Brain microvascular endothelial cell (primary cell): ENCODE measurements around the gene MAPKBP1.
A peak's percentile ranks its signal among the peaks of the same experiment; 100 is the strongest.

ENCODE experiments used
- DNase-seq: peaks from one replicate; pipeline ENCODE4 v3.0.0-alpha.2; 2020
- H3K27ac ChIP-seq: fragments of 250-450 bp; sonication (Bioruptor Pico); 2 replicates; pipeline ENCODE4 v1.5.1; 2020; ENCODE audit warnings: mild to moderate bottlenecking, moderate library complexity
- H3K27me3 ChIP-seq: fragments of 250-450 bp; sonication (Bioruptor Pico); replicated peaks from 2 replicates; pipeline ENCODE4 v1.5.1; 2020; ENCODE audit warnings: mild to moderate bottlenecking
- H3K36me3 ChIP-seq: fragments of 250-450 bp; sonication (Bioruptor Pico); replicated peaks from 2 replicates; pipeline ENCODE4 v1.5.1; 2020; ENCODE audit warnings: mild to moderate bottlenecking
- H3K4me3 ChIP-seq: 2 replicates; pipeline ENCODE4 v1.5.1; 2011; ENCODE audit warnings: low read depth, mild to moderate bottlenecking, control low read depth, low read length, moderate library complexity
- CTCF ChIP-seq: IDR thresholded peaks from 2 replicates; pipeline ENCODE4 v1.5.1; 2011; ENCODE audit warnings: low read depth, mild to moderate bottlenecking, moderate library complexity, low read length, control low read depth, inconsistent platforms; ENCODE audit errors: missing control alignments
- in situ Hi-C: cut with HindIII; loops from 2 replicates; pipeline ENCODE4 v1.10.0; 2017; ENCODE audit warnings: low sequenced_read_pairs, low pct_ligation_motif_present

The MAPKBP1 gene

GRCh38 chr15:41860049-41860828, 86.0 kb downstream of the MAPKBP1 start:
- in situ Hi-C loops, result no loop called here
- TF ChIP-seq CTCF, result peak; percentile 35

GRCh38 chr15:41861736-41862356, 87.6 kb downstream of the MAPKBP1 start:
- in situ Hi-C loops, result no loop called here
- Histone ChIP-seq H3K27ac (no peak overlapping the region), H3K27me3 (no peaks in the 10 kb centered on the region), H3K36me3 (no peaks in the 10 kb centered on the region), H3K4me3 (no peak overlapping the region)
- no peak for TF ChIP-seq CTCF
- DNase-seq, result no peak

More at GRCh38 chr15:41860049-41860828, 86.0 kb downstream of the MAPKBP1 start:
- no peak for DNase-seq
- Histone ChIP-seq H3K27me3 (no peaks in the 10 kb centered on the region), H3K27ac (no peak overlapping the region), H3K36me3 (no peaks in the 10 kb centered on the region), H3K4me3 (no peak overlapping the region)

GRCh38 chr15:41862515-41863116, 88.3 kb downstream of the MAPKBP1 start:
- no peaks in the 10 kb centered on the region for H3K36me3 ChIP-seq
- H3K27me3 ChIP-seq, result no peaks in the 10 kb centered on the region
- in situ Hi-C loops, result no loop called here
- DNase-seq, result no peak
- no peak overlapping the region for H3K4me3 ChIP-seq
- no peak for TF ChIP-seq CTCF
- H3K27ac ChIP-seq, result no peak overlapping the region

- in situ Hi-C loops, result no loop called here
- no peak overlapping the region for H3K27ac ChIP-seq
- no peaks in the 10 kb centered on the region for H3K27me3 ChIP-seq
- DNase-seq, result no peak
- H3K36me3 ChIP-seq, result no peaks in the 10 kb centered on the region
- TF ChIP-seq CTCF, result no peak
- no peak overlapping the region for H3K4me3 ChIP-seq
Measured at GRCh38 chr15:41865490-41866055, 91.3 kb downstream of the MAPKBP1 start.

GRCh38 chr15:41866263-41866703, 92.0 kb downstream of the MAPKBP1 start:
- no peak for TF ChIP-seq CTCF

More at GRCh38 chr15:41866263-41866703, 92.0 kb downstream of the MAPKBP1 start:
- no peaks in the 10 kb centered on the region for H3K27me3 ChIP-seq
- H3K36me3 ChIP-seq, result no peaks in the 10 kb centered on the region
- H3K4me3 ChIP-seq, result no peak overlapping the region
- no peak overlapping the region for H3K27ac ChIP-seq
- in situ Hi-C loops, result no loop called here
- DNase-seq, result no peak
